ENCODE results near the gene WDR31.

Gene WDR31

GRCh38 chr9:113290052-113290607 is 49.9 kb downstream of the WDR31 start:
- H3K27me3 Mint-ChIP-seq (ENCODE audit: low read depth, poor library complexity) = no peaks in the 10 kb centered on the region
- H3K4me3 Mint-ChIP-seq = no peak overlapping the region
- H3K4me1 Mint-ChIP-seq = no peaks in the 10 kb centered on the region
- H3K36me3 Mint-ChIP-seq (ENCODE audit: low read depth) = peaks cover 59% of the 10 kb centered on the region
- no peaks in the 10 kb centered on the region for H3K9me3 Mint-ChIP-seq
- DNase-seq = no peak
- H3K27ac Mint-ChIP-seq = no peak overlapping the region
- TF ChIP-seq, protein P1, sequence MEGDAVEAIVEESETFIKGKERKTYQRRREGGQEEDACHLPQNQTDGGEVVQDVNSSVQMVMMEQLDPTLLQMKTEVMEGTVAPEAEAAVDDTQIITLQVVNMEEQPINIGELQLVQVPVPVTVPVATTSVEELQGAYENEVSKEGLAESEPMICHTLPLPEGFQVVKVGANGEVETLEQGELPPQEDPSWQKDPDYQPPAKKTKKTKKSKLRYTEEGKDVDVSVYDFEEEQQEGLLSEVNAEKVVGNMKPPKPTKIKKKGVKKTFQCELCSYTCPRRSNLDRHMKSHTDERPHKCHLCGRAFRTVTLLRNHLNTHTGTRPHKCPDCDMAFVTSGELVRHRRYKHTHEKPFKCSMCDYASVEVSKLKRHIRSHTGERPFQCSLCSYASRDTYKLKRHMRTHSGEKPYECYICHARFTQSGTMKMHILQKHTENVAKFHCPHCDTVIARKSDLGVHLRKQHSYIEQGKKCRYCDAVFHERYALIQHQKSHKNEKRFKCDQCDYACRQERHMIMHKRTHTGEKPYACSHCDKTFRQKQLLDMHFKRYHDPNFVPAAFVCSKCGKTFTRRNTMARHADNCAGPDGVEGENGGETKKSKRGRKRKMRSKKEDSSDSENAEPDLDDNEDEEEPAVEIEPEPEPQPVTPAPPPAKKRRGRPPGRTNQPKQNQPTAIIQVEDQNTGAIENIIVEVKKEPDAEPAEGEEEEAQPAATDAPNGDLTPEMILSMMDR (IDR thresholded peaks at IDR 0.05) = no peak

- peaks cover 68% of the 10 kb centered on the region for H3K36me3 Mint-ChIP-seq (ENCODE audit: low read depth)
- H3K4me3 Mint-ChIP-seq = no peak overlapping the region
- no peaks in the 10 kb centered on the region for H3K9me3 Mint-ChIP-seq
- no peaks in the 10 kb centered on the region for H3K27me3 Mint-ChIP-seq (ENCODE audit: low read depth, poor library complexity)
- DNase-seq = no peak
- TF ChIP-seq, protein P1 (IDR thresholded peaks at IDR 0.05) = no peak
- no peak overlapping the region for H3K27ac Mint-ChIP-seq
- H3K4me1 Mint-ChIP-seq = no peaks in the 10 kb centered on the region
Observed at GRCh38 chr9:113289091-113289490, 51.0 kb downstream of the WDR31 start.

- Mint-ChIP-seq H3K9me3 (no peaks in the 10 kb centered on the region), H3K36me3 (ENCODE audit: low read depth) (peaks cover 74% of the 10 kb centered on the region), H3K4me3 (no peak overlapping the region), H3K27ac (peak overlapping the region; percentile 73), H3K27me3 (ENCODE audit: low read depth, poor library complexity) (peaks cover 2% of the 10 kb centered on the region), H3K4me1 (peaks cover 13% of the 10 kb centered on the region)
- TF ChIP-seq, protein P1 (IDR thresholded peaks at IDR 0.05) = no peak
- no peak for DNase-seq
Observed at GRCh38 chr9:113281356-113281755, 58.7 kb downstream of the WDR31 start.

DNA sequence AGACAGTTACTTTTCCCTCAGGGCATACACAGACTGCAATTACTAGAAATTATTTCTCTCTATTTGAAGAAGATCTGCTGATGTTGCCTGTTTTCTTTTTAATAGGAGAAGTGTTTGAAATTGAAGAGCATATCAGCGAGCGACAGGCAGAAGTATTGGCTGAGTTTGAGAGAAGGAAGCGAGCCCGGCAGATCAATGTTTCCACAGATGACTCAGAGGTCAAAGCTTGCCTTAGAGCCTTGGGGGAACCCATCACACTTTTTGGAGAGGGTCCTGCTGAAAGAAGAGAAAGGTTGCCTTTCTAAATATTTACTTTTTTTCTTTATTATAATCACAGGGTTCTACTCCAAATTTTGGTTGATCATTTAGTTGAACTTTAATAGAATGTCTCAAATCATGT is 61.2 kb downstream of the WDR31 start:
- Mint-ChIP-seq H3K9me3 (no peaks in the 10 kb centered on the region), H3K4me1 (peaks cover 19% of the 10 kb centered on the region), H3K27me3 (ENCODE audit: low read depth, poor library complexity) (peaks cover 2% of the 10 kb centered on the region), H3K4me3 (no peak overlapping the region), H3K27ac (no peak overlapping the region), H3K36me3 (ENCODE audit: low read depth) (peaks cover 59% of the 10 kb centered on the region)
- DNase-seq = no peak
- TF ChIP-seq, protein P1 (IDR thresholded peaks at IDR 0.05) = no peak

DNA sequence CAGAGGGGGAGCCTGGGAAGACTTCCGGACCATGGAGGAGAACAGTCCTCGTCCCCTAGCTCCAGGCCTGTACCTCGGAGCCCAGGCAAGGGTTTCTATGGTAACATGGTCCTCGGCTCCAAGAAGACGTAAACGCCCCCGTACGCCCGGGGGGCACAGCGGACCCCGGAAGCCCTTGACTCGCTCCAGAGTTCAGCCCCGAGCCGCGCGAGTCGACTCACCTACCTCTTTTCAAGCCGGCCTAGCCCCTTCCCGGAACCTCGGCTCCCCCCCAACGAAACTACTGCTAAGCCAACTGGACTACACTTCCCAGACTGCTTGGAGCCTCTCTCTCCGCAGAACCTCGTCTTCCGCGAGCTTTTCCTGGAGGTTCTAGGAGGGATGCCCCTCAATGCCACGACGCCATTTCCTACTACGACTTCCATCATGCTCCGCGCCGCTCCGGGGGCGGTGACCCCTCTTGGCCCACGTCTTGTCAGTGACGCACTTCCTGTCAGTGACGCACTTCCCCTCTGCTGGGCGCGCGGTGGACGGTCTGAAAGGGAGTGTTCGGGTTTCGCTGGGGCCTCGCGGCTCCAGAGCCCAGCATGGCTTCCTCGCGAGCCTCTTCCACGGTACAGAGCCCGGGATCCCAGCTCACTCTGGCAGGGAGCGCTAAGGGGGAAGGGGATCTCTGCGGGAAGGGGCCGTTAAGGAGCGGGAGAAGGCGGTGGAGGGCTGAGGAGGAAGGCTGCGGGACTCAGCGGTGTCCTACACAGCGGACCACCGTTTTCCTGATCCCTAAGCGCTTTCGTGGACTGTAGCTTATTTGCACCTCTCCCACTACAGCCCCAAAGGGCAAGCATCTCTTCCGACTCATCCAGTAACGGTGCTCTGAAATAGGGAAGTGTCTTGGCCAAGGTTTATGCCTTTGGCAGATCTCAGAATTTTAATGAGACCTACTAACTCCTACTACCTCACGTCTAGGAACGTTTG is 64.6 kb downstream of the WDR31 start, which contains the start of the genes CDC26 and PRPF4:
Gene CDC26, minus strand, starts transcription at position 416 of the 975 bp plus-strand sequence. CDS start 3,065 bp downstream, outside the sequence.
Gene PRPF4, plus strand, starts transcription at position 502 of the 975 bp plus-strand sequence. Its CDS starts 86 bp downstream, at position 588.
- peak; percentile 97 for DNase-seq
- Mint-ChIP-seq H3K27ac (no peak within 1 kb of the TSS), H3K9me3 (no peaks in the 10 kb centered on the region), H3K4me1 (peaks cover 21% of the 10 kb centered on the region), H3K36me3 (ENCODE audit: low read depth) (peaks cover 42% of the 10 kb centered on the region), H3K4me3 (no peak within 1 kb of the TSS), H3K27me3 (ENCODE audit: low read depth, poor library complexity) (no peaks in the 10 kb centered on the region)
- TF ChIP-seq, protein P1 (IDR thresholded peaks at IDR 0.05) = no peak

Data from nephron progenitor cell (in vitro differentiated cells).